GOT3 (cell line): ENCODE results near the gene BLTP2.
A peak's percentile ranks its signal among the peaks of the same experiment; 100 is the strongest.

Source experiments
- DNase-seq: peaks from one replicate; lab custom pipeline; 2025; ENCODE audit warnings: mixed read lengths; lab: John Stamatoyannopoulos, UW

Gene BLTP2

GRCh38 chr17:28598799-28599310 lies 46.1 kb downstream of the BLTP2 start, which contains the start of gene SPAG5:
TSS of gene SPAG5 (minus strand) at chr17:28599025. CDS start at chr17:28598946, 79 bp downstream.
- DNase-seq, result peak; percentile 70

- no peak for DNase-seq
Measured at GRCh38 chr17:28598389-28598788, 46.6 kb downstream of the BLTP2 start.

GRCh38 chr17:28597606-28598383 lies 47.2 kb downstream of the BLTP2 start:
- DNase-seq, result no peak
